AG08395 (cell line): Measurements from ENCODE around the gene CDC25B.
"Not testable (repeated sequence)": the region's sequence is repeated elsewhere in the genome, so short reads cannot be mapped to it uniquely, and the experiment has no call there.

Experiments used
- DNase-seq: peaks from one replicate; pipeline ENCODE4 v3.0.0; 2012; ENCODE audit warnings: mixed read lengths, low spot score

CDC25B gene

DNA sequence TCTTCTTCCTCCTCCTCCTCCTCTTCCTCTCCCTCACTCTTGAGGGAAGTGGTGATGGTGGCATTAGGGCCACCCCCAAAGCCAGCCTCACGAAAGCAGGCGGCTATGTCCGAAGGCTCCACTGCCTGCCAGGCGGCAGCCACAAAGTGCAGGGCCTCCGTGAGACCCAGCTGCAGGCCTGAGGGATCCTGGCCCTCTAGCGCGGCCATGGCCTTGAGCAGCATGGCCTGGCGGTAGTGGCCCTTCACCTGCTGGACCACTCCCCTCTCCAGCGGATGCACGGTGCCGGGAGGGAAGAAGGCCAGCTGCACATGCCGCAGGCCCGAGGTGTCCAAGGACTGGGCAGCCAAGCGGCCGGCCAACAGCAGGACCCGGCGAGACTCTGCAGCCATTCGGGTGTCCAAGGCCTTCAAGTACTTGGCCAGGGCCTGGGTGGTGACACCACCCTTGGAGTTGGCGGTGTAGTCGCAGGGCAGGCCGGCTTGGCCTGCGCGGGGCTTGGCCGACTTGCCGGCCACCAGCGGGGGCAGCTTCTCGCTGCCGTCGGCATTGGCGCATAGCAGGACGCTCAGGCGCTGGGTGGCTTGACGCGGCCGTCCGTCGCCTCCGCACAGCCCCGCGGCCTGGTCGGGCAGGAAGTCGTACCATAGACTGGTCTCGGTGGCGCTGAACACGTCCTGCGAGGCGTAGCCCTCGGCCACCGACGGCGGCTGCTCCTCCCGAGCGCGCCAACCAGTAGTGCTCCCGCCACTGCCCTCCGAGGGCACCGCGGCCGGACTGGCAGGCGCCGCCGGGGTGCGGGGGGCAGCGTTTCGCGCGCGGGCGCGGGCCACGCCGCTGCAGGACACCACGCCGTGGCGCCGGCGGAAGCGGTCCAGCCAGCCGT is 10.6 kb upstream of the CDC25B start:
- peak; percentile 15 for DNase-seq

- DNase-seq = peak; percentile 30
These were observed 10.0 kb upstream of the CDC25B start for GRCh38 chr20:3786126-3786484.

DNA sequence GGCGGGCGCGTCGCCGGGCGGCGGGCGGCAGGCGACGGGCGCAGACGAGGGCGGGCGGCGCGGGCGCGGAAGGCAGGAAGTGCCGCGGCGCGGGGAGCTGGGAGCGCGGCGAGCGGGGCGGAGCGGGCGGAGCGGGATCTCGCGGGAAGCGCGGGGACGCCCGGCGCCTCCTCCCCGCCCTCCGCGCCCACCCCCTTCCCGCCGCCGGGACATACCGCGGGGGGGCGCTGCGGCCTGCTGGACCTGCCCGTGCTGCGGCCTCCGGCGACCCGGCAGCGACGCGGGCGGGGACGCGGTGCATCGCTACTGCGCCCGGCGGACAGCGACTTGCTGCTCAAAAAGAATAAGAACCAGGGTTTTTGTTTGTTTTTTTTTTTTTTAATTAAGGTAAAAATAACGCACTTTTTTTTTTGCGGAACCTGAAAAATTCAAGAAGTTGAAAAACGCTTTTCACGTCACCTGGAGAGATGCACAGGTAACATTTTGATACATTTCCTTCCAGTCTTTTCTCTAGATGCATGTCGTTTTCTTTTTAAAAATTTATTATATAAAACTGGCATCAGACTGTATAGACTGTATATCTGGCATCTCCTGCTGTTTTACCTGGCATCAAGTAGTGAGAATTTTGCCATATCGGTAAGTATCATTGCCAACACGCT is 9.3 kb upstream of the CDC25B start, which contains the start of gene CENPB:
TSS of gene CENPB (minus strand) at position 76 of the 659 bp plus-strand sequence. CDS start 257 bp downstream, outside the sequence.
- DNase-seq = peak; percentile 93

- DNase-seq = no peak
These were observed 8.6 kb upstream of the CDC25B start for GRCh38 chr20:3787324-3788014.

DNA sequence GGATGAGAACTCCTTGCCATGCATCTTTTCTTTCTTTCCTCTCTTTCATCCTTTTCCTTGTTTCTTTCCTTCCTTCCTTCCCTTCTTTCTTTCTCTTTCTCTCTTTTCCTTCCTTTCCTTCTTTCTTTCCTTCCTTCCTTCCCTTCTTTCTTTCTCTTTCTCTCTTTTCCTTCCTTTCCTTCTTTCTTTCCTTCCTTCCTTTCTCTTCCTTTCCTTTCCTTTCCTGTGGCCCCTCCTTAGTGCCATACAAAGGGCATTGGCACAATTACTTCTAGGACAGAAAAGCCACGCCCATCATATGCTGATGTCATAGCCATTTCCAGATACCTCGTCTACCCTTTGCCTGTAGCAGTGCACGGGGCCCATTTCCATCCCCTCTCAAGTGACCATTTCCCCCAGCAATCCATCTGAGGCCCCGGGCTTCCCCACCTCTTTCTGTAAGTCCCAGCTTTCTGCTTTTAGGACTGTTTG is 7.4 kb upstream of the CDC25B start:
- no peak for DNase-seq

DNA sequence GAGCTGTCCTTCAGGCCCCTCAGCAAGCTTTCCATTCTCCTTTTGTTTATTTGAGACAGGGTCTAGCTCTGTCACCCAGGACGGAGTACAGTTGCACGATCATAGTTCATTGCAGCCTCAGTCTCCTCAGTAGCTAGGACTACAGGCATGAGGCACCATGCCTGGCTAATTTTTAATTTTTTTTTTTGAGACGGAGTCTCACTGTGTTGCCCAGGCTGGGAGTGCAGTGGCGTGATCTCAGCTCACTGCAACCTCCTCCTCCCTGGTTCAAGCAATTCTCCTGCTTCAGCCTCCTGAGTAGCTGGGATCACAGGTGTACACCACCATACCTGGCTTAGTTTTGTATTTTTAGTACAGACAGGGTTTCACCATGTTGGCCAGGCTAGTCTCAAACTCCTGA is 6.9 kb upstream of the CDC25B start:
- DNase-seq = not testable (repeated sequence)

- not testable (repeated sequence) for DNase-seq
These were observed 1.9 kb upstream of the CDC25B start for GRCh38 chr20:3794168-3794567.

GRCh38 chr20:3794701-3795420 is 1.2 kb upstream of the CDC25B start:
- DNase-seq = no peak

DNA sequence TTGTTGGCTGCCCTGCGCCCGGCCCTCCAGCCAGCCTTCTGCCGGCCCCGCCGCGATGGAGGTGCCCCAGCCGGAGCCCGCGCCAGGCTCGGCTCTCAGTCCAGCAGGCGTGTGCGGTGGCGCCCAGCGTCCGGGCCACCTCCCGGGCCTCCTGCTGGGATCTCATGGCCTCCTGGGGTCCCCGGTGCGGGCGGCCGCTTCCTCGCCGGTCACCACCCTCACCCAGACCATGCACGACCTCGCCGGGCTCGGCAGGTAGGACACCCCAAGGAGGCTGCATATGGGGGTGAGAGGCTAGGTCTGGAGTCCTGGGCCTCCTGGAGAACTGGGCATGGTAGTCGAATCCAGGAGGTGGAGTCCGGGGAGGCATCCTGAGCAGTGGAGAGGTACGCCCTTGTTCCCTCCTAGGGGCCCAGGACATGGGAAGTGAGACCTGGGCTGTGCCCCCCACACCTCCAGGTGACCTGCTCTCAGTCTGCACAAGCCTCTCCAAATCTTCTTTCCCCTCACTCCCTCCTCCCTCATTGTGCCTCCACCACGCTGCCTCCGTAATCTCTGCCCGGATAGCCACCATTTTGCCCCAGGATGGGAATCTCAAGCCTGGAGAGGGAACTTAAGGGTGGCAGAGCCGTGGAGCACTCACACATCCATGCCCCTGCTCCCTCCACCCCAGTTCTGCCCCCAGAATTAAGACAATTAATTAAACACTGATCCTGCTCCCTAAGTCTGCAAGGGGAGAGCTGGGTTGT is 541 bp downstream of the CDC25B start:
- no peak for DNase-seq

- no peak for DNase-seq
These were observed 1.1 kb downstream of the CDC25B start for GRCh38 chr20:3797226-3797545.

GRCh38 chr20:3797592-3798372 is 1.7 kb downstream of the CDC25B start:
- peak; percentile 28 for DNase-seq

DNA sequence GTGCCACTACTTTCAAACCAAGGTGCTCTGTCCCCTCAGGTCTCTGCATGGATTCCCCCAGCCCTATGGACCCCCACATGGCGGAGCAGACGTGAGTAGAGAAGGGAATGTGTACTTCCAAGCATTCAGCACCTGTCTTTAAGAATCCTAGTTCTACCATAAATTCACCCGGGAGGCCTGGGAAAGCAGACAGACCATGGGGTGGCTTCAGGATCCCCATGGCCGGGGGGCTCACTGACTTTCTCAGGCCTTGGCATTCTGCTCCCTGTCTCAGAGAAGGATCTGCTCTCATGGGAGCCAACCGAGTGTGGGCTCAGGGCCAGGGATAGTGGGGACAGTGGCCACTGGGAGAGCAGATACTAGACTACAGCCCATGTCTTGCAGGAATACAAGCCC is 2.3 kb downstream of the CDC25B start:
- DNase-seq = no peak

GRCh38 chr20:3798908-3799248 is 2.8 kb downstream of the CDC25B start:
- no peak for DNase-seq

DNA sequence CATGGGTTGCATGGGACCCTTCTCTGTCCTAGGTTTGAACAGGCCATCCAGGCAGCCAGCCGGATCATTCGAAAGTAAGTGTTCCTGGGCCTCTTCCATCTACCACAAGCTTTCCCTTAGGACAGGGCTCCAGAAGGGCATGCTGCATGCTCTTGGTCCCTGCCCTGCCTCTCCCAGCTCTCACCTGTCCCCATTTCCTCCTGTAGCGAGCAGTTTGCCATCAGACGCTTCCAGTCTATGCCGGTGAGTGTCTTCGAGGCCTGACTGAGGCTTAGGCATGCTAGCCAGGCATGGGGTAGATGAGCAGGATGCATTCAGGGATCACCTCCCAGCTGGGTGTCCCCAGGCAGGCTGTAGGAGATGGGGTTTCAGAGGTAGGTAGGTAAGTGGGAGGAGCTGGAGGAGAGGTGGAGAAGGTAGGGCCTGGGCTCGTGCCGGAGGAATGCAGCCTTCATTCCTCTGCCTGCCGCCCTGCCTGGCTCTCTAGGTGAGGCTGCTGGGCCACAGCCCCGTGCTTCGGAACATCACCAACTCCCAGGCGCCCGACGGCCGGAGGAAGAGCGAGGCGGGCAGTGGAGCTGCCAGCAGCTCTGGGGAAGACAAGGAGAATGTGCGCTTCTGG is 4.3 kb downstream of the CDC25B start:
- DNase-seq = no peak

GRCh38 chr20:3800878-3801260 is 4.8 kb downstream of the CDC25B start:
- DNase-seq = no peak

- DNase-seq = no peak
These were observed 5.2 kb downstream of the CDC25B start for GRCh38 chr20:3801299-3801698.

DNA sequence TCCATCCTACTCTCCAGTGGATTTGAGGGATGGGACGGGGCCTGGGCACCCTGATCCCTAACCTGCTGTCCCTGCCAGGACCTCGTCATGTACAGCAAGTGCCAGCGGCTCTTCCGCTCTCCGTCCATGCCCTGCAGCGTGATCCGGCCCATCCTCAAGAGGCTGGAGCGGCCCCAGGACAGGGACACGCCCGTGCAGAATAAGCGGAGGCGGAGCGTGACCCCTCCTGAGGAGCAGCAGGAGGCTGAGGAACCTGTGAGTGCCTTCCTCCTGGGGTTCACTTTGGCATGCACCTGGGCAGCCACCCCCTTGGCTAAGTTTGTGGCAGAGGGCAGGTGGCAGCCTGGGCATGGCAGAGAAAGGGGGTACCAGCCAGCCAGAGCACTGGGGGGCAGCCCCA is 5.7 kb downstream of the CDC25B start:
- no peak for DNase-seq

DNA sequence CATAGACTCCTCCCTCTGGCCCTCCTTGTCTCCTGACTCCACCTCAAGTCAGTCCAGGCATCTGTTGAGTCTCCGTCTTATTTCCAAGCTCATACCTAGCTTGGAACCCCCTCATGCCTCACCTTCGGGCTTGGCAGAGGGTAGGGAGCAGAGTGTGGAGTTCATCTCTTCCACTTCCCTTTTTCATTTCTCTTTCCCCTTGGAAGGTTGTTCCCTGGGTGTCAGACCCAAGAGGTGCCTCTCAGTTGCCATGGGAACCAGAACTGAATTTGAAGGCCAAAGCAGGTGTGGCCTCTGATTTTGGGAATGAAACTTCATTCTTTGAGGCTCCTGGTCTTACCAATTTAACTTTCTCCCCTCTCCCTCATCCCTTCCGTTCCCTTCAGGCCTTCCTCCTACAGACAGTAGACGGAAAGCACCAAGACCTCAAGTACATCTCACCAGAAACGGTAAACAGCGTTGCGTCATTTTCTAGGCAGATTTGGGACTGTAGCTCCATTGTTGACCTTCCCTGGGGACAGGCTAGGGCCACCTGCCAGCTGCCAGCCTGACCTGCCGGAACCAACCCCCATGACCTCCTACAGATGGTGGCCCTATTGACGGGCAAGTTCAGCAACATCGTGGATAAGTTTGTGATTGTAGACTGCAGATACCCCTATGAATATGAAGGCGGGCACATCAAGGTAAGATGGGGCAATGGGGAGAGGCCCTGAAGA is 6.6 kb downstream of the CDC25B start:
- no peak for DNase-seq

DNA sequence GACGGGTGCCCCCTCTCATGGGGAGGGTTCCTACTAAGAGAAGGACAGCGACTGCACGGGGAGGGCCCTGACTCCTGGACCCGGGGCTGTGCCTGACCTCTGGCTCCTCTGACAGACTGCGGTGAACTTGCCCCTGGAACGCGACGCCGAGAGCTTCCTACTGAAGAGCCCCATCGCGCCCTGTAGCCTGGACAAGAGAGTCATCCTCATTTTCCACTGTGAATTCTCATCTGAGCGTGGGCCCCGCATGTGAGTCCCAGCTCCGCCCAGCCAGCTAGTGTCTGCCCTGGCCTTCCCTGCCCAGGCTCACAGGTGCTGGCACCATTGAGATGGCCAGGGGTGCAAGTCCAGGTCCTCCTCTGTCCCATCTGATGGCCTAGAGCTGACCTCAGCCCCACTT is 7.2 kb downstream of the CDC25B start:
- no peak for DNase-seq

- no peak for DNase-seq
These were observed 7.7 kb downstream of the CDC25B start for GRCh38 chr20:3803854-3804253.
